ENCODE results near the gene LPCAT1.

LPCAT1 gene

GRCh38 chr5:1497795-1498622, 25.8 kb downstream of the LPCAT1 start:
- no peak for DNase-seq (ENCODE audit: low read depth)

DNA sequence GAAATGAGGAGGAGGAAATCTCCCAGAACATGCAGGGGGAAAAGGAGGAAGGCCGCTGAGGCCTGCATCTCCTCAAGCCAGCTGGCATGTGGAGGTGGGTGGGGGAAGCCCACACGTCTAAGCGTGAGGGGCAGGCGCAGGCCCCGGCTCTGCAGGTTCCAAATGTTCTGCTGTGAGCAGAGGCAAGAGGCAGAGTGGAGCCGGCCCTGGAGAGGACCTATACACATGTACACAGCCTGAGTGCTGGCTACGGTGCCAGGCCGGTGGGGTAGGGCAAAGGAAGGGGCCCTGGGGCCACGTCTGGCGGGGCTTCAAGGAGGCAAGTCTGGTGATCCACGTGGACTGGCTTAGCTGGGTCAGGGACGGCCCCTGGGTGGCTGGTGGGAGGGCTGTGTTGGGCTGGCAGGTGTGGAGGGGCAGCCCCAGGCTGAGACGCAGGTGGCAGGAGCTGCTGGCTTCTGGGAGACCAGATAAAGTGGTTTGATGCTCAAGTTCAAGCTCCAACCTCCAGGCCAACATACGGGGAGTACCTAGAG, 26.4 kb downstream of the LPCAT1 start:
- DNase-seq (ENCODE audit: low read depth) = no peak

DNA sequence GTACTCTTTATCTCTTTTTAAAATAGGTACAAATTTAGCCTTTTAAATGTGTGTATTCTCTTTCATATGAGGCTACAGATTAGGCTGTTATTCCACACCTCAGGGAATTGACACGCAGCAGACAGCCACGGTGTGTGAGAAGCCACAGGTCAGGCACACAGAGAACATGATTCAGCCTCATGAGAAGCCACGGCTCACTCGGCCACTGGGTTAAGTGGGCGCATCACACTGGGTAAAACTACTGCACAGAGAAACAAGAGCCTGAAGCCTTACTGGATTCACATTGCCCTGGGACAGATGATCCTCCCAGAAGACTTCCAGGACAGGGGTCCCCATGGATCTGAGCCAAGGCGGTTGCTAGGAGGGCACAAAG, 28.2 kb downstream of the LPCAT1 start:
- DNase-seq (ENCODE audit: low read depth) = no peak

DNA sequence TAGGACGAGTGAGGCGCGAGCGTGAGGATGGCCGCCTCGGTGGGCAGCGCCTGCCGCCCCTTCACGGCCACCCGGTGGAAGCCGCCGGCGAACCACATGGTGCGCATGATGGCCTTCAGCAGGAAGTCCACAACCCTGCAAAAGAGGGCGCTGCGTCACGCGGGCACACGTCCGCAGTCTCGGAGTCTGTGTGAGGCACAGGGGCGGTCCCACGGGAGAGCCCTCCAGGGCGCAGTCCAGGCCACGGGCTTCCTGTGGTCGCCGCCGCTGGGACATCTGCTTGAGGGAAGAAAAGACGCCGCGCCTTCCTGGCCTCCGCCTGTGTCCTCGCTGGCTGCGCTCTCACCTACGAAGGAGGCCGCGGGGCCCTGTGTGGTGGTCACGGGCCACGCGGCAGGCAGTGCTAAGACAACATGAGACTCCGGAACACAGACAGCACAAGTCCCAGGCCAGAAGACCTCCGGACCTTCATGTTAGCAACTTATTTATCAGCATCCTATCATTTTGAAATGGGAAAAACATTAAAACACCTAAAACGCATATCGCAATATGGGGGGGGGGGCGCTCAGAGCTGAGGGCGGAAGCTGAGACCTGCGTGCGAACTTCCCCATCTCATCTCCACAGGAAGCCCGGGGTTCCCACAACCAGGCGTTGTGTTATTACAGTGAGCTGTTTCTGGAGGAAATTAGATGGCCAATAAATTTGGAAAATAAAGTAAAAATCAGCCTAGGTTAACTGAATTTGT, 28.8 kb downstream of the LPCAT1 start:
- no peak for DNase-seq (ENCODE audit: low read depth)

DNA sequence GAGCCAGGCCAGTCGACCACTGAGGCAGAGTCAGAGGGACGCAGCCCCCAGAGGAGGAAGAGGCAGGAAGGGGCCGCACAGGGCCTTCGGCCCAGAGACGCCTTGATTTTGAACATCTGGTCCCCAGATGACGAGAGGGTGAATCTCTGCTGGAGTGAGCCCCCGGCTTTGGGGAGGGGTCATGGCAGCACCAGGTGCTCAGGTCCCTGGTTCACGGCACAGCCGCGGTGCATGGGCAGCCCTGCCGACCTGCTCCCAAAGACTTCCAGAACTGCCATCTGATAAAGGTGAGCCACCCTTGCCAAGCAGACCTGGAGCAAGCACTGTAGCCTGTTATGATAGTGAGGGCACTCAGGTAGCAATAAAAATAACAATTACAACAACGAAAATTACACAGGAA, 29.8 kb downstream of the LPCAT1 start:
- DNase-seq (ENCODE audit: low read depth) = no peak

GRCh38 chr5:1493413-1493812, 30.3 kb downstream of the LPCAT1 start:
- DNase-seq (ENCODE audit: low read depth) = no peak

DNA sequence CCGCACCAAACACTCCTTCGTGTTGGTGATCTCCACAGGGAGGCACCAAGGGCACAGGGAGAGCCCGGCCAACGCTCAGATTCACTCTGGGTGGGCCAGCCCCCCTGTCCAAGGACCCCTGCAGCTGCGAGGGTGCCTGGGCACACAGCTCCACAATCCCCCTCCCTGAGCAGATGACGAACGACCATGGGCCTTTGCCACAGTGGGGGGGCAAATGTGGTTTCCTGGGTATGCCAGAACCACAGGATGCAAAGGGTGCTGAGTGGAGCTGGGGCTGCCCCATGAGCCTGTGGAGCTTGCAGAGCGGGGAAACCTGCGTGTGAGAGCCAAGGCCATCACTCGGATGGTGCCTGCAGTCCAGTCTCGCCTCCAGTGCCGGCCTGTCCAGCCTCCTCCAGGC, 31.0 kb downstream of the LPCAT1 start:
- DNase-seq (ENCODE audit: low read depth) = no peak

DNA sequence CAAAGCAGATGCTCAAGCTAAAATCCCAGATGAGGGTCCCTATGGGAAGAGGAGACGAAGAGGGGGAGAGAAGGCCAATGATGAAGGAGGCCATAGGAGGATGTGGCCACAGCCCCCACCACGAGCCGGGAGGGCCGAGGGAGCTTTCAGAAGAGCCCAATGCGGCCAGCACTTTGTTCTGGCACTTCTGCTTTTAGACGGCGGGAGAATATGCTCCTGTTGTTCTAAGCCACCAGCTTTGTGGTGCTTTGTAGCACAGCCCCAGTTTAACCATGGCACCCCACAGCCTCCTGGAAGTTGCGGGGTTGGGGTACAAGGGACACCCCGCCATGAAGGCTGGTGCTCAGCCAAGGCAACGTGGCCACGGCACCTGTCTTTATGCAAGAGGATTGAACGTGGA, 33.4 kb downstream of the LPCAT1 start:
- no peak for DNase-seq (ENCODE audit: low read depth)

DNA sequence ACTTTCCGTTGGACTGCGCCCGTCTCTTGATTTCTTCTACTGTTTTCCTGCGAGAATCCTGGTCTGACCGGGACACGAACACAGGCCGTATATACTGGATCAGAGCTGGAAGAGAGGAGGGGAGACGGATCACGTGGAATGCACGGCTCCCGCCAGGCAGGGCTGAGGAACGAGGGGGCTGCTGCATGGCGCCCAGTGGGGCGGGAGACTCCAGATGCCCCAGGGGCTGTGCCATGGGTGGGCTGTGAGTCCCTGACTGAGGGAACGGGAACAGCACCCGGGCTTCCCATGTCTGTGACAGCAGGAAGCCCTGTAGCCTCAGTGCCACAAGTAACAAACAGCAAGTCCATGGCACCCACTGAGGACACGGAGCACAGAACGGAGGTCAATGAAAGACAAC, 34.0 kb downstream of the LPCAT1 start:
- DNase-seq (ENCODE audit: low read depth) = no peak

- no peak for DNase-seq (ENCODE audit: low read depth)
Observed at GRCh38 chr5:1488882-1489680, 34.7 kb downstream of the LPCAT1 start.

DNA sequence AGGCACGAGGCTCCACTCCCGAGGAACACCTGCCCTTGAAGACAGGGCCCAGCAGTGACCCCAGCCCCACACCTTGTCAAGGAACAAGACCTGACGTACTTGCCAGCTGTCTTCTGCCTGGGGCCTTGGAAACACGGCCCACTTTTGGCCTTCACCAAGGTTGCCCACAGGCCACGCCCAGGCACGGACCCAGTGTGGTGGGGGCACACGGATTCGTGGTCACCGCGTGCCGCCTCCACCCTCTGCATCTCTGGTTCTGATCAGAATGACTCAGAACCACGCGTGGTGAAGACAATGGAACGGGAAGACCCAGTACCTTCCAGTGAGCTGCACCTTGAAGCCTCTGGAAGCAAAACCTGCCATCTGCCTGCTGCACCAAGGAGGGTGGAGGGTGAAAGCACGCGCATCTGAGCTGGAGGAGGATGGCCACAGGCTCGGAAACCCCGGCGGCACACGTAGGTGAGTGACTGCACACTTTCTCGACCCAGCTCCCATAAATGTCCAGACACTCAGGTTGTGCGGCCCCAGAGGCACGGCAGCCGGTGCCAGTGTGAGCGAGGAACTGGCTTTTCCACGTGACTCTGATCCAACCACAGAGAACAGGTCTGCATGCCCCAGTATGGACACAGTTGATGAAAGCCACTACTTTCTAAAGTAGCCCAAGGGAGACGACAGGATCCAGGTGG, 36.5 kb downstream of the LPCAT1 start:
- no peak for DNase-seq (ENCODE audit: low read depth)

- DNase-seq (ENCODE audit: low read depth) = no peak
Observed at GRCh38 chr5:1486271-1486670, 37.5 kb downstream of the LPCAT1 start.

GRCh38 chr5:1485579-1486118, 38.1 kb downstream of the LPCAT1 start:
- no peak for DNase-seq (ENCODE audit: low read depth)

DNA sequence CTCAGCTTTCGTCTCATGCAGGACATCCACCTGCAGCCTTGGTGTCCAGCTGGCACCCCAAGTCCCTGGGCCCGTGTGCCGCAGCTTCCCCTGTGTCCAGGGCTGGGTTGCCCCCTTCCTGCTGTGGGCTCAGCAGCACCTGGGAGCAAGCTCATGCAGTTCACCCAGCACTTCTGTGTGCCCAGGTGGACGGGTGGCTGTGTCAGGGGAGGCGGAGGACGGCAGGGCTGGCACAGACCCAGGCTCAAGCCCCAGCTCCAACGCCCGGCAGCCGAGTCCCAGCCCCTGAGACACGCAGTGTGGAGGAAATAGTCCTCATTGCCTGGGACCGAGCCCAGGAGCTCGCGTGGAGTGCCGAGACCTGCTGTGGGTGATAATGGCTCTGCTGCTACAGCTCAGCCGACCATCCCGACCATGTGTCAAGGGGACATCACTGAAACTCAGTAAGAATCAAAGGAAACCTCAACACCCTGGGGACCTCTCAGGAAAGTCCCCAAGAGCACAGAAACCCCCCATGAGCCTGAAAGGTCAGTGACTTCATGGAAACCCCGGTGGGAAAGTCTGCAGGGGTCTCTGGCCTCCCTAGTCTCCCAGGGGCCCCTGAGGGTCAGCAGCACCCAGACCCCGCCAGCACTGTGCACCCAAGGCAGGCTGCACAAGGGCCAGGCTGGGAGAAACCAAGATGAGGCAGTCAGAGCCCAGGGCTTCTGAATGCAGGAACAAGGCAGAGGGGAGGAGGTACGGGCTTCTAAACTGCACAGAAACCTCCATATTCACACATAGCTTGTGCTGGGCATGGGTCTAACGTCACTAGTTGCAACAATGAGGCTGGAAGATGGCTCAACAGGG, 38.8 kb downstream of the LPCAT1 start:
- DNase-seq (ENCODE audit: low read depth) = no peak

DNA sequence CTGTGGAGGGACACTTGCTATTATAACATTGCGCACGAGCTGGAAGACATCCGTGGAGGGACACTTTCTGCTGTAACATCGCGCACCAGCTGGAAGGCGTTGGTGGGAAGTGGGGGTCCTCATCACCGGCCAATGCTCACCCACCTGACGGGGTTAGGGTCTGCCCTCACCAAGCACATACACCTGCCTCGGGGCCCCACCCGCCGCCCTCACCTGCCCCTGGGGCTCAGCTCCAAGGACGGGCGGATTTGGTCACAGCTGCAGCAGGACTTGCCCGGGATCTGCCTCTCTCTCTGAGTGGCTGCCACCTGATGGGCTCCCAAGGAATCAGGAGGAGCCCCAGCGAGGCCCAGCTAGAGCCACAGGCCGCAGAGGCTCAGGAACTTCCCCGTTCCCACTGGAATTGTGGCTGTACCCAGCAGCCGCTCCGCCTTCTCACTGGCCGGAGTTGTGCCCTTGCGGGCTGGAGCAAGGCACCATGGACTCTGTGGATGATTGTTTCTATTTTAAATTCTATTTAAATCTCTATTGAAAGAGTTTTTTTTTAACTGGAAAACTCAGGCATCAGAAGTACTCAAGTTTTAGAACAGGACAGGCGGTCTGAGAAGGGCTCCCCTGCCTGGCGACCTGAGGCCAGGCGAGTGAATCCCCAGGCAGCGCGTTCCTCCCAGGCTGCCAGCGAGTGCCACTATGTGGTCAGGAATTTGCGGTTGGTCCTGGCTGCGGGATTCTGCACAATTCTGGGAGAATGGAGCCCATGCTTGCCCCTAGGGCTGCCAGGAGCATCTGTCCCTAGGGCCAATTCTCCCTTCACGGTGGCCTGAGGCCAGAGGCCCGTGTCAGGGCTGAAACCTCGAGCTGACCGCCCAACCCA, 39.7 kb downstream of the LPCAT1 start:
- no peak for DNase-seq (ENCODE audit: low read depth)

DNA sequence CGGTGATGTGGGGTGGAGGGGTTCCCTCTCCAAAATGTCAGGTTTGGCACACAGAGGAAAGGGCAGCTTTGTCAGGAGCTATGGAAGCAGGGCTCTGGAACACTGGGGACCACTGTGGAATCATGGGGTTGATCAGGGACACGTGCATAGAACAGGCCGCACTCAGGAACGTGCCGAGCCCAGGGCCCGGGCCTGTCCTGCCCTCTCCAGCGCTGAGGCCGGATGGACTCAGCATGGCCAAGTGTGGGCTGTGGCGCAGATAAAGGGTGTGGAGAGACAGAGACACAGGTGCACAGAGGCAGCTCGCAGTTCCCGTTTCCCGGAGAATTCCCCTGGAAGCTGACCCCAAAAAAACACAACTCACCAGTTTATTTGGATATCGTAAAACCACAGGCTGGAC, 40.7 kb downstream of the LPCAT1 start:
- DNase-seq (ENCODE audit: low read depth) = no peak

DNA sequence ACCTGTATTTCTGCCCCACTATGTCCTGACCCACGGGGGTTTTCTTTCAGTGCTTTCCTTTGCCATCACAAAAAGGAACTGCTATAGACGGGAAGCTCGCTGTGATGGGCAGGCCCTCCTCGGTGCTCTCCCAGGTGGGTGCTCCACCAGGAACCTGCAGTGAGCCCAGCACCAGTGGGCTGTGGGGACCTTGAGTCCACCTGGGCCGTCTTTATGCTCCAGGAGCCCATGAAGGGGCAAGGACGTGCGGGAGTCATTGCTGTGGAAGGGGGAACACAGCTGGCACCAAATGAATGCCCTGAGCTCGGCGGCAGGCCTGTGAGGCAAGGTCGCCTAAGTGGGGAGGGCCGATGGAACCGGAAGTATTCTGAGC, 41.8 kb downstream of the LPCAT1 start:
- no peak for DNase-seq (ENCODE audit: low read depth)

DNA sequence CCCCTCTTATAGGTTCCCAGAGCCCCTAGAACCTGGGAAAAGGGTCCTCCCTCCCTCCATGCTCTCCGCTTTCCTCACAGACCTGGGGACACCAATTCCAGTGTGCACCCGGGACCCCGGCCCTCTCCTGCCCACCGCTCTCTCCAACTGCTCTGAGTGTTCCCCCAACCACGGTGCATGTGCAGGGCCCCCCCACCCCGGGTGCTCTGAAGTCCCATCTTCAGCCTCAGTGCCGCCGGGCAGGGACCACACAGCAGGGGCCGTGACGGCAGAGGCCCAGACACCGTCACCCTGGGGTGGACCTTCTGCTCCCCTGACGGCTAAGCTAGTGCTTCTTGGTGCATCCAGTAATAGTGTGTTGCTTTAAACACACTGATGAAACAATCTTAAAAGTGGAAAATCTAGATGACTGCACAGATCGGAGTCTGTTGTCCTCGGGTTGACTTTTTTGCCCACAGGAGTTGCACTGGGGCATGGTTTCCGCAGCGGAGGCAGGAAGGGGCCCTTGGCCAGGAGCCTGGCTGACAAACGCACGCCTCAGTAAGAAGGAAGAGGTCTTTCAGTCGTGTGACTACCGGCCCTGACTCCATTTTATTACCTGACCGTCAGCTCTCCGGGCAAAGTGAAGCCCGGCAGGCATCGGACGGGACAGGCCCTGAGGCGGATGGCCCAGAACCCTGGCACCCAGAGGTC, 42.3 kb downstream of the LPCAT1 start:
- no peak for DNase-seq (ENCODE audit: low read depth)

DNA sequence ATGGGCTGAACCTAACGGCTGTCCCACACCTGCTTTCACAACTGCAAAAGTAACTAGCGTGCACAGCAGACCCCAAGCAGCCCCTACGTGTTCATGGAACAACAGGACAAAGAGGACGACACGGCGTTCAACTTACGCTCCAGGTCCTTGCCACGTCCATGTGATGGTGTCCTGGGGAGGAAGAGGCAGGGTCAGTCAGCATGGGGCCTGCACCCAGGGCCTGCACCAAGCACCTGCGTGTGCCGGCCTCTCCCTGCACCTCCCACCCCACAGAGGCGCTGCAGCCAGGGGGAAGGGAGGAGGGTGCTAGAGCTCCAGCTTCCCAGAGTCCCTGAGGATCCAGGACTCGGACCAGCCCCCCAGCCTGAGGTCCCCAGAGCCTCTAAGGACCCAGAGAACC, 43.0 kb downstream of the LPCAT1 start:
- no peak for DNase-seq (ENCODE audit: low read depth)
